CD4-positive, alpha-beta T cell treated with Interleukin-12 subunit alpha and Interleukin-12 subunit beta, for 1 hour (primary cell): ENCODE data around the gene PRR33.

Experiments
- DNase-seq: peaks from one replicate; pipeline ENCODE4 v3.0.0-alpha.2; 2020

Gene PRR33

GRCh38 chr11:1861435-1862411 is 30.0 kb downstream of the PRR33 start:
- DNase-seq, result no peak

- no peak for DNase-seq
Measured at GRCh38 chr11:1860108-1860507, 31.6 kb downstream of the PRR33 start.

GRCh38 chr11:1859004-1859403 is 32.7 kb downstream of the PRR33 start:
- DNase-seq, result no peak

GRCh38 chr11:1858576-1858975 is 33.1 kb downstream of the PRR33 start:
- no peak for DNase-seq

GRCh38 chr11:1858154-1858553 is 33.5 kb downstream of the PRR33 start:
- no peak for DNase-seq

GRCh38 chr11:1857064-1857463 is 34.6 kb downstream of the PRR33 start:
- no peak for DNase-seq

GRCh38 chr11:1856306-1857005 is 35.2 kb downstream of the PRR33 start:
- no peak for DNase-seq

GRCh38 chr11:1855886-1856265 is 35.8 kb downstream of the PRR33 start:
- DNase-seq, result no peak

GRCh38 chr11:1854949-1855885 is 36.5 kb downstream of the PRR33 start:
- peak; percentile 21 for DNase-seq

- DNase-seq, result peak; percentile 18
Measured at GRCh38 chr11:1854132-1854948, 37.4 kb downstream of the PRR33 start.

GRCh38 chr11:1853376-1854131 is 38.1 kb downstream of the PRR33 start:
- peak; percentile 47 for DNase-seq

- DNase-seq, result peak; percentile 89
Measured at GRCh38 chr11:1852877-1853276, 38.8 kb downstream of the PRR33 start, which contains the start of gene LSP1. LSP1 (plus strand) TSS chr11:1853084; CDS start chr11:1853145, 61 bp downstream.

GRCh38 chr11:1852271-1852876 is 39.3 kb downstream of the PRR33 start:
- DNase-seq, result no peak

- DNase-seq, result no peak
Measured at GRCh38 chr11:1851468-1852180, 40.1 kb downstream of the PRR33 start.

GRCh38 chr11:1848640-1849430 is 42.9 kb downstream of the PRR33 start:
- no peak for DNase-seq

- DNase-seq, result no peak
Measured at GRCh38 chr11:1847926-1848639, 43.6 kb downstream of the PRR33 start.

- DNase-seq, result no peak
Measured at GRCh38 chr11:1847006-1847735, 44.5 kb downstream of the PRR33 start.
